Uterus (tissue), 2 donors: ENCODE data around the gene TMEM238L.

ENCODE experiments used
- CTCF ChIP-seq, 4 experiments: fragments of 200-600 bp in 2 of 4; fragments of 450-650 bp in 2 of 4; sonication (generic) in 2 of 4; IDR thresholded peaks; one replicate each; pipeline ENCODE4 v1.5.1; 2016 to 2019; ENCODE audit warnings: antibody characterized with exemption in 4 of 4, mild to moderate bottlenecking in 2 of 4, moderate library complexity in 1 of 4
- POLR2A ChIP-seq, 2 donors: fragments of 450-650 bp; IDR thresholded peaks; one replicate each; pipeline ENCODE4 v1.6.1; 2016; ENCODE audit warnings: antibody characterized with exemption in 2 of 2, mild to moderate bottlenecking in 1 of 2, moderate library complexity in 1 of 2

- TF ChIP-seq CTCF (IDR thresholded peaks at IDR 0.05), result no peak
- TF ChIP-seq POLR2A (IDR thresholded peaks at IDR 0.05), result no peak
Observed at GRCh38 chr17:10756185-10756584, 47.7 kb downstream of the TMEM238L start.
